ENCODE measurements around the gene ST6GAL1.

The ST6GAL1 gene

DNA sequence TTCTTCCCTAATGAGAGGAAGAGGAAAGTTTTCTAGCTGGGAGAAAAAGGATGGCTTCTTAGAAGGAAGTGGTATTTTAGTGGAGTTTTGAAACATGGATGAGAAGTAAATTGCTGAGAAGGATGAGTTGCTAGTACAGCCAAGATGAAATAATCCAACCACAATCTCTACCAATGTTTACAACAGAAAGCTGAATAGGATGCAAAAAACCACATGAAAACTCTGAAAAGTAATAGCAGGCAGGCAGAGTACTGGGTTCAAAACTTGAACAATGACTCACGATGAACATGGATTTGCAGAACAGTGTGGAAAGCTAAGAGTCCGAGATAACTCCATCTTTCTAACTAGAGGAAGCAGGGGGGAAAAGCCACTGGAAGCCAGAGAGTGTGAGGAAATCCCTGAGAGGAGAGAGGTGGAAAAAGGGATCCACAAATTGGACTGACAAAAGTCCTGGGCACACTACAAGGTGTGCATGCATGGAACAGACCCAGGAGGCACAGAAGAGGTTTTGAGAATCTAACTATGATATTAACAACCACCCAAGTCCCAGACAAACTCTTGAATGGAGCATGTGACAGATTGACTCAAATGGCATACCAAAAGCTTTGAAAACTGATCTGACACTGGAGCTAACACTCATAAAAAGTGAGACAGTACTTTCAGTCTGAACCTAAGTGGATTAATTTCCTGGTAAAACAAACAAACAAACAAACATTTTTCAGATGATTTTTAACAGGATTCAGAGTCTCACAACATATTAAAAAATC is 76.7 kb downstream of the ST6GAL1 start:
- TF ChIP-seq GATA3 (IDR thresholded peaks at IDR 0.05; ENCODE audit: low read depth, low read length) (no peak), GATA2 (IDR thresholded peaks at IDR 0.05; ENCODE audit: low read depth, low read length) (no peak)

DNA sequence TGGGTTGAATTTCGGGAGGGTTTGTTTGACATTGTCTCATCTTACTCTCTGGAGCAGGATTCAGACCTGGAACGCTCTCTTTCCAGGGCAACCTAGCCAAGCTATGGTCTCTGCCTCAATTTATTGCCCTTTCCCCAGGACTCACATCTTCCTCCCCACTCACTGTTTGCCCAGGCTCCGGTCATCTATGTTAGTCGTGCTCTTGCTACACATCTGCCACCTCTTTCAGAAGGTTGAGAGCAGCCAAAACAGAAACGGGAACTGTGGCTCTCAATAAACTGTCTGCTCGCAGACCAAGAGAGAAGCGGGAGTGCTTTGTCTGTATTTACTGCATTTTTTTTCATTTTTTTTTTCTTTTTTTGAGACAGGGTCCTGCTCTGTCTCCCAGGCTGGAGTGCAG is 81.6 kb downstream of the ST6GAL1 start:
- no peak for TF ChIP-seq GATA2 (IDR thresholded peaks at IDR 0.05; ENCODE audit: low read depth, low read length)
- no peak for TF ChIP-seq GATA3 (IDR thresholded peaks at IDR 0.05; ENCODE audit: low read depth, low read length)

DNA sequence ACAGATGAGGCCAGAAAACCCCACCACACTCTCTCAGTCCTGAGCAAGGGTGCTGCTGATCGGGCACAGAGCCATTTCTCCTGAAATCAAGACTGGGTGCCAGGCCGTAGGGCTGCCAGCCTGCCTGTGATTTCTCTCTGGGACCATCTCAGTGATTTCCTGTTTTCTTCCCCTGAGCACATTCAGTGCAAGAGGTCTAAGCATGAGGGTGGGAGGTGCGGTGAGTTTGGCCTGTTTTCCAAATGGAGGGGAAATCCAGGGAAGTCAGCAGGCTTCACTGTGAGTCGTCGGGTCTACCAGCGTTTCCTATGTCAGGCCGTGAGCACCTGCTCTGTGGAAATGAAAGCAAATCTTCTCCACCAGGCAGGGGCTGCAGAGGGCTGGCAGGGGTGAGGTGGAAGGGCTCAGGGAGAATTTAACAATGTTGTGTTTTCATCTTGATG is 82.3 kb downstream of the ST6GAL1 start:
- TF ChIP-seq GATA3 (IDR thresholded peaks at IDR 0.05; ENCODE audit: low read depth, low read length) (no peak), GATA2 (IDR thresholded peaks at IDR 0.05; ENCODE audit: low read depth, low read length) (no peak)

DNA sequence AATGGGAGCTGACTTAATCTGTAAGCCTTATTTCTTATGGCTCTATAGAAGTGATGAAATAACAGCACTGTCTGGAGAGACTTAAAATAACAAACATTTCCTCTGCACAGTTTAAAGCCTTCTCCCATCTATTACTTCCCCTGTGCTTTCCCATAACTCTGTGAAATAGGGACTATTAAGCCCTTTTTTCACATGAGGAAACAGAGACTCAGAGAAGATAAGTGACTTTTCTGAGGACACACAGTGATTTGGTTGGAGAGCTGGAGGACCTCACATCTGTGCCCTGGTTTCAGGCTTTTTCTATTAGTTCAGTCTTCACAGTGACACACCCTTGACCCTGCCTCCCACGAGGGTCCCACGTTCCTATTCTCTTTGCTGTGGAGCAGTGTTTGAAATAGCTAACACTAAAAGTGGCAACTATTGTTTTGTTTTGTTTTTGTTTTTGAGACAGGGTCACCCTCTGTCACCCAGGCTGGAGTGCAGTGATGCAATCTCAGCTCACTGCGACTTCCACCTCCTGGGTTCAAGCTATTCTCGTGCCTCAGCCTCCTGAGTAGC is 82.9 kb downstream of the ST6GAL1 start:
- TF ChIP-seq GATA3 (IDR thresholded peaks at IDR 0.05; ENCODE audit: low read depth, low read length) (no peak), GATA2 (IDR thresholded peaks at IDR 0.05; ENCODE audit: low read depth, low read length) (no peak)

DNA sequence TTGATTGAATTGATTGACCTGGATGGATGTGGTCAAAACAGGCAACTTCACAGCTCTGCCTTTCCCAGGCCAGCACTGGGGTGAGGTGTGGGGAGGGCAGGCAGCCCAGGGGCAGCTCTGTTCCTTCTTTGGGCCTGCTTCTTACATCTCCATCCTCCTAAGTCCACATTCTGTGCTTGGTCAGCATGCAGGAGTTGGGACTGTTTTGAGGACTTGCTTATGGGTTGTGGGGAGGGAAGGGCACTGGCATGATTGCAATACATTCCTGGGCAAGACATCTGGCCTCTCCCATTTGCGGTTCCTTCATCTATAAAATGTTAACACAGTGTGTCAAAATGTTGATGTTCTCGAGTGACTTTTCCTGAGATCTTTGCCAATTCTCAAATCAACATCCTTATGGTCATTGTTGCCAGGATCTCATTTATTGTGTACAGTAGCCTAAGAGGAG is 84.1 kb downstream of the ST6GAL1 start:
- TF ChIP-seq GATA2 (IDR thresholded peaks at IDR 0.05; ENCODE audit: low read depth, low read length) (no peak), GATA3 (IDR thresholded peaks at IDR 0.05; ENCODE audit: low read depth, low read length) (no peak)

DNA sequence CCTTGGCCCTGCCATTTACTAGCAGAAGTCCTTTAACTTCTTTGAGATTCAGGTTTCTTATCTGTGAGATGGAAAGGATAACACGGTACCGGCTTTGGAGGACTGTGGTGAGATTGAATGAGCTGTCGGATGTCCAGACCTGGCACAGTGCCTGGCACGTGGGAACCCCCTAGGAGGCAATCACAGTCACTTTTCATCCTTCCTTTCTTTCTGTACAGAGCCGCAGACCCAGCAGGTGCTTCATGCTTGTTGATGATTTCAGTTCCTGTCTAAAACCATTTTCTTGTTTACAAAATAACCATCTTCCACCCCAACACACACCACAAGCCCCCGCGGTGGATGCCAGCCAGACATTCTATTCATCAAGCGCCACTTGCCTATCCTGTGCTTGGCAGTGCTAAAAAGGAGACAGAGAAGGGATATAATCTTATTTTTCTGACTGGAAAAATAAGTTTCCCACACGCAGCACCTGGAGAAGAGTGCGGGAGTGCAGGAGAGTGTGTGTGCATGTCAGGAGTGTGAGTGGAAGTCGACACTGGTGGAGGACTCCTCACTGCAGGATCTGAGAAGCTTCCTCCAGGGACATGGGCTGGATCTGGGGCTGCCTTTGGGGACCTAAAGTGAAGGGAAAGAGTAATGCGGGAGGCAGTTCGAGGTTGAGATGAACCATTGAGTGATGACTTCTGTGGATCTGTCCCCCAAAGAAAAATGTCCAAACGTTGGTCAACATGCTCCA is 85.7 kb downstream of the ST6GAL1 start:
- no peak for TF ChIP-seq GATA2 (IDR thresholded peaks at IDR 0.05; ENCODE audit: low read depth, low read length)
- TF ChIP-seq GATA3 (IDR thresholded peaks at IDR 0.05; ENCODE audit: low read depth, low read length) = no peak

DNA sequence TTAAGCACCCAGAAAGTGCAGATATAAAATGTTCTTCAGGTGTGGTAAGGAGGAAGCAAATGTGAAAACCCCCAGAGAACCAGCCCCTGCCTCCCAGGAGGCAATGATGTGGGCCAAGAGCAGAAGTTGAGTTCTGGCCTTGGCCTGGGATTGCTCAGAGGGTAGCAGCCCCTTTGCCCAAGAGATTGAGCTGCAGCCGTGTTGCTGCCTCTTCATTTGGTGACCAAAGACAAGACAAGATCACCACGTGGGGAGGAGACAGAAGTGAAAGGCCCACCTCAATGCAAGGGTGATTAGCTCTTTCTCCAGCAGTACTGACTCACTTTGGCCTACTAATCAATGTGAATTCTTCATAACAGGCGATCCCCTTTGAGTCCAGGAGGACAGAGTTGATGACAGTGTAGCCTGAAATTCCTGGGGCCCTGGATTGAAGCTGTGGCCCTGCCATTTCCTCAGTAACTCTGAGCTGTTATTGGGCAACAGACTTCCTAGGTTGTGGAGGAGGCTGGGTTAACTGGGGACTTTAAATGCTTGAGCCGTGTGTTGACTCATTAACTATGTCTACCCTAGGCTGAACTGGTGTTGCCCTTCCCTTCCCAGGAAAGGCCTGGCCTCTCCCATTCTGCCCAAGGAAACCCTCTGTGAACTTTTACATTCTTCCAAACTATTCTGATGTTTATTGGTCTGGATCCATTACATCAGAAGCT is 86.5 kb downstream of the ST6GAL1 start:
- TF ChIP-seq GATA3 (IDR thresholded peaks at IDR 0.05; ENCODE audit: low read depth, low read length) (no peak), GATA2 (IDR thresholded peaks at IDR 0.05; ENCODE audit: low read depth, low read length) (no peak)

DNA sequence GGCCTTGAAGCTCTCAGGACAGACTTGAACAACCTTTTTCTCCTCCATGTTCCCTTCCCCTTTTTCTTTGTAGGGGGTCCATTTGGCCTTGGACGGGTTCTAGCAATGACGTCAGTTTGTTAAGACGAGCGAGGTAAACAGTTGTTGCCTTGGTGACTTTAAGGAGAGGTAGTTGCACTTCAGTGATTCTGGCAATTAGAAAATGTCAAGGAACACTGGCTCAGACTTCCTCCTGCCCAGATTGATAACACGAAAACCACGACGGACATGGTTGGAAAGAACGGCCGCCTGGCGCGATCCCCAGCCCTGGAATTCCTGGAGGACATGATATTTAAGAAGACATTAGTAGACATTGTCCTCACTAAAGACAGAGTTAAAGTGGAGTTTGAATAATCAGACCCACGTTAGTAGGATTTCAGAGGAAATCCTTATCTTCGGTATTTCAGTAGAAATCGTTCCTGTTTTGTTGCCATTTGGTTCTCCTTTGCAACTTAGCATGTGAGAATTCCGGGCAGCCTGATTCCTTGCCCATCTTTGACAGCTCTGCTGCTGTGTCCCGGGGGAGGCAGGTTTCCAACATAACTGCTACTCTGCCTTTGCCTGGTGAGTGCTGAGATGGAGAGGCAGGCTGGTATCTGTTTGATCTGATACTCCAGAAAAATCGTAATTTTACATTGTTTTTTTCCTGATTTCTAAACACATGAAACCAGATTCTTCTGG is 87.3 kb downstream of the ST6GAL1 start:
- TF ChIP-seq GATA3 (IDR thresholded peaks at IDR 0.05; ENCODE audit: low read depth, low read length) (no peak), GATA2 (IDR thresholded peaks at IDR 0.05; ENCODE audit: low read depth, low read length) (no peak)

DNA sequence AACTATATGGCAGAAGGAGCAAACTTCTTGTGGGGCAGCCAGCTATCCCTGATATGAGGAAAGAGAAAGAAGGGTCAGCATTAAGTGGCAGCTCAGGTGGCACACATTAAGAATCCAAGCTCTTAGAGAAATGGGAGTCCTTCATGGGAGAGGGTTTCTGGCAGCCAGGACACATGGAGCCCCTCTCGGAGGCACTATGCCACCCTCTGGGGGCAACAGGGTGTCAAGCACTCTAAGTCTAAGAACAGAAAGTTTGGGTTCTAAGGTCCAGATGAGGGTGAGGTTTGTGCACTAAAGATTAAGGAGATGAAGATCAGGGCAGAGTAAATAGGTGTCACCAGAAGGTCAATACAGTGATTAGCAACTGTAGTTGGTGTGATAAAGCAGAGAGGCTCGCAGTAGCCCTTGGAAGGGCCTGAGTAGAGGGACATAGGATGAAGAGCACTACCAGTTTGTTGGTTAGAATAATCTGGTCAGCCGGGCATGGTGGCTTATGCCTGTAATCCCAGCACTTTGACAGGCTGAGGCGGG is 89.3 kb downstream of the ST6GAL1 start:
- TF ChIP-seq GATA3 (IDR thresholded peaks at IDR 0.05; ENCODE audit: low read depth, low read length) (no peak), GATA2 (IDR thresholded peaks at IDR 0.05; ENCODE audit: low read depth, low read length) (no peak)

DNA sequence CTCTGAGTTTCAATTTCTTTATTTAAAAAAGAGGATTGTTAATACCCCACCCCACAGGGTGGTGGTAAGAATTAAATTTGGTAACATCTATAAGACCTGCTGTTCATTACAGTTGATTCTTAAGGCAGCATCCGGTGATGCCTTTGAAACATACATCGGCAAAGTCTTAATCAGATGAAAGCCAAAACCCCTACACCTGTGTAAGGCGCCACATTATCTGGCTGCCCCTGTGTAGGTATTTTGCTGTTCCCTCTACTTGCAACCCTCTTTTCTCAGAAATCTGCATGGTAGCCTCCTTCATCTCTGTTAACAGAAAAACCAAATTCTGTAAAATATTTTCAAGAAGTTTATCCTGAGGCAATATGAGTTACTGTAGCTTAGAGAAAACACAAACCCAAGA is 90.0 kb downstream of the ST6GAL1 start:
- TF ChIP-seq GATA2 (IDR thresholded peaks at IDR 0.05; ENCODE audit: low read depth, low read length) = no peak
- TF ChIP-seq GATA3 (IDR thresholded peaks at IDR 0.05; ENCODE audit: low read depth, low read length) = no peak

DNA sequence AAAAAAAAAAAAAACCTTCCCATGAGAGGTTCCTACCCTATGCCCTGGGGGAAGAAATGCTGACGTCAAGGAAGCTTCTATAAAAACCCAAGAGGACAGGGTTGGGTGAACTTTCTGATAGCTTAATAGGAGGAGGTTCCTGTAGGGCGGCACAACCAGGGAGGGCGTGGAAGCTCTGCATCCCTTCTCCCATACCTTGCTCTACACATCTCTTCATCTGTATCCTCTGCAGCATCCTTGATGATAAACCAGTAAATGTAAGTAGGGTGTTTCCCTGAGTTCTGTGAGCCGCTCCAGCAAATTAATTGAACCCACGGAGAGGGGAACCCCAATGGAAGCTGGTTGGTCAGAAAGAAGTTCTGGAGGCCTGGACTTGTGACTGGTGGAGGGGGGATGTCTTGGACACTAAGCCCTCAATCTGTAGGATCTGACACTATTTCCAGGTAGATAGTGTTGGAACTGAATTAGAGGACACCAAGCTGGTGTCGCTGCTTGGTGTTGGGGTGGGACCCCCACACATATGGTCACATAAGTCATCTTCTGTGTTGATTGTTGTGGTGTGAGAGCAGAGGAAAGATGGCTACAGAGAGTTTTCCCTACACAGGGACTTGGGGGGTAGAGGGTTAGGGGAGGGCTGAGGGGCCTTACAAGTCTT is 91.5 kb downstream of the ST6GAL1 start:
- no peak for TF ChIP-seq GATA2 (IDR thresholded peaks at IDR 0.05; ENCODE audit: low read depth, low read length)
- no peak for TF ChIP-seq GATA3 (IDR thresholded peaks at IDR 0.05; ENCODE audit: low read depth, low read length)

DNA sequence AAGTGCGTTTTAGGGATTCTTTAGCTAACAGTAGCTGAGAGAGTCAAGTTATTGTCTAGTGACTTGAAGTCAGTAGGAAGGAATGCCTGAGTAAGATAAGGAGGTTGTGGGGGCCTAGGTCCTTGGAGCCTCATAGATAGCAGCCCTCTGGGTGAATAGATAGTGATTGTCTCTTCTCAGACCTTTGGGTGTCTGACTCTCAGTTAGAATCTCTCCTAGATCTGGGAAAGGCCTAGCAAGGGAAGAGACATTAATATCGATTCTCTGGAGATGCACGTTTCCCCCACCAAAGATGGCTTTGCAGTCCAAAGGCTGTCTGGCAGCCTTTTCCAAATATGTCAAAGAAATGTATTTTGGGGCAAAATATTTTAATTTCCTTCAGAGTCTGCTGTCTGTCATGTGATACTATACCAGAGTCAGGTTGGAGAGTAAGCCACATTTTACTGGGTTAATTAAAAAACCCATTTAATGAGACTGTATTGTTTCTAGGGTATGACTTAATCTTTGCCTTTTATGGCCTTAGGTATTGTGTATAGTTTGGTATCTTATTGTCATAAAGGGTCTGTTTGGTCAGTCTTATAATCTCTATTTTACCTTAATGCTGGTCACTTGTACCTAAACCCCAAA is 92.2 kb downstream of the ST6GAL1 start:
- TF ChIP-seq GATA2 (IDR thresholded peaks at IDR 0.05; ENCODE audit: low read depth, low read length) (no peak), GATA3 (IDR thresholded peaks at IDR 0.05; ENCODE audit: low read depth, low read length) (no peak)
